ENCODE data around the gene TEX50.

DNA sequence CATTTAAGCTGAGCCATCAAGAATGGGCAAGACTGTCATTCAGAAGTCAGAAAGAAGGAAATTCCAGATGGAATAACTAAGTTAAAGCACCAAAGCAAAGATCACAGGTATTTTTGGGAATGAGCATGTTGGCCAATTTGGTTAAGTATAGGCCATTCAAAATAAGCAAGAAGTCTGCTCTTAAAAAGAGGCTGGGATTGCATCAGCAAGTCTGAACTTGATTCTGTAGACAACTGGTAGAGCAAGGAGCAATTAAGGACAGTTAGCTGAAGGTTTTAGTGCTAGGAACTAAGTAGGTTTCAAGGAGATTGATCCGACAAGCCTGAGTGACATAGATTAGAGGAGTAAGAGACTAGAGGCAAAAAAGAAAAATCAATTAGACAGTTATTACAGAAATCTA lies 26.1 kb downstream of the TEX50 start:
- TF ChIP-seq POLR2A (IDR thresholded peaks at IDR 0.05) (no peak), CTCF (IDR thresholded peaks at IDR 0.05) (no peak)

All from breast epithelium (tissue), 3 donors.